Measurements from ENCODE around the gene TNFRSF1A. TPM values are rescaled to one million over a fixed set of nuclear protein-coding genes. Genes with fewer than 3 reads are reported as not detected.

The TNFRSF1A gene
- total and polyA plus RNA-seq, 12 donors = 29.4 to 100 (median 39.2) TPM

DNA sequence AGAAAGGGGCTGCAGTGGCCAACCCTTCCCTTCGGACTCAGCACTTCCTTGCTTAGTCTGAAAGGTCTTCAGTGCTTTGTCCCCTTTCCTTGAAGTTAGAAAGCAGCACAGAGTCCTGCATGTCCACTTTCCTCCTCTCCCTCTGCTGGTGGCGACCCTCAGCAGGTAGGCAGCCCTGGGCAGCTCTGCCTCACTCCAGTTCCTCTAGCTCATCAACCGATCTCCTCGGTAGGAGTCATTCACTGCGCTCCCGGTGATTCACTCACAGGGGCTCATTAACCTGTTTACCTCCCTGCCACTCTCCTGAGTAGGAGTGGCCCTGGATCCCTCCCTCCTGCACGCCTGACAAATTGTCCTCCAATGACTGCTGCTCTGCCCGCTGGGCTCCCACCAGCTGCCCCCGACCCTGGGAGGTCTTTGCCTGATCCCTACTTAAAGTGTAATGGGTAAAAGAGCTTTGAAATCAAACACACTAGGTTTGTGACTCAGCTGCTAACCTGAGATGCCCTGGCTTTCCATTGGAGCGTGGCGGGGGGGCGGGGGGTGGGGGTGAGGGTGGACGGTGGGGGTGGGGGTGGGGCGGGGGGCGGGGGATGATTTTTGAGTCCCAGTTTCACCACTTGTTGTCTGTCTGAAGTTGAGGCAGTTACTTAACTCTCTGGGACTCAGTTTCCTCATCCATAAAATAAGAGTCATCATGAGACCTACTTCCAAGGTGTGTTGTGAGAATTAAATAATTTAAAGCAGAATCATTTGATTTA lies 29.3 kb upstream of the TNFRSF1A start:
- H3K36me3 ChIP-seq = no peaks in the 10 kb centered on the region
- peaks cover 2 to 46% (median 12%) of the 10 kb centered on the region in 9 donors for H3K4me1 ChIP-seq
- H3K9me3 ChIP-seq = no peaks in the 10 kb centered on the region
- no peak for ATAC-seq
- TF ChIP-seq, protein P1, sequence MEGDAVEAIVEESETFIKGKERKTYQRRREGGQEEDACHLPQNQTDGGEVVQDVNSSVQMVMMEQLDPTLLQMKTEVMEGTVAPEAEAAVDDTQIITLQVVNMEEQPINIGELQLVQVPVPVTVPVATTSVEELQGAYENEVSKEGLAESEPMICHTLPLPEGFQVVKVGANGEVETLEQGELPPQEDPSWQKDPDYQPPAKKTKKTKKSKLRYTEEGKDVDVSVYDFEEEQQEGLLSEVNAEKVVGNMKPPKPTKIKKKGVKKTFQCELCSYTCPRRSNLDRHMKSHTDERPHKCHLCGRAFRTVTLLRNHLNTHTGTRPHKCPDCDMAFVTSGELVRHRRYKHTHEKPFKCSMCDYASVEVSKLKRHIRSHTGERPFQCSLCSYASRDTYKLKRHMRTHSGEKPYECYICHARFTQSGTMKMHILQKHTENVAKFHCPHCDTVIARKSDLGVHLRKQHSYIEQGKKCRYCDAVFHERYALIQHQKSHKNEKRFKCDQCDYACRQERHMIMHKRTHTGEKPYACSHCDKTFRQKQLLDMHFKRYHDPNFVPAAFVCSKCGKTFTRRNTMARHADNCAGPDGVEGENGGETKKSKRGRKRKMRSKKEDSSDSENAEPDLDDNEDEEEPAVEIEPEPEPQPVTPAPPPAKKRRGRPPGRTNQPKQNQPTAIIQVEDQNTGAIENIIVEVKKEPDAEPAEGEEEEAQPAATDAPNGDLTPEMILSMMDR (IDR thresholded peaks at IDR 0.05) = no peak
- no peaks in the 10 kb centered on the region for H3K27me3 ChIP-seq
- DNase-seq = no peak
- H3K27ac ChIP-seq = no peak overlapping the region
- intact Hi-C loops (cut with DNase I) = loop anchor here in 1 of 10 donors (10.0 kb wide), 1 partner anchor 46 kb away; no protein-coding TSS in a partner anchor
- WGBS, 2 donors = 63 to 67% methylated on average over 15 of the region's 15 CpGs
- no peak overlapping the region for H3K4me3 ChIP-seq

DNA sequence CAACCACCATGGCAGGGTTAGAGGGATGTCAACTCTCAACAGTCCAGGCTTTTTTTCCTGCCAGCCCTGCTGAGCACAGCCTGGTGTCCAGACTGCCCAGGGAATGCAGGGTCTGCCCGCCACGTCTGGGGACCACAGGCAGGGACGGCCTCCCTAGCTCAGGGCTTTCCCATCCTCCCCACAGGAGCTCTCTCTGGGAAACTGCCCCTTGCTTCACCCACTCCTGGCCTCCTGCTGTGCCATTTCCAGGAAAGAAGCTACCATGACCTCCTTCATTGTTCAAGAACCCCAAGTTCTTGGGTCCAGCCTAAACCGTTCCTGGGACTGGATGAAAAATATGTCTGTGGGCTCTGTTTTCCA lies 28.7 kb upstream of the TNFRSF1A start:
- Histone ChIP-seq H3K9me3 (no peaks in the 10 kb centered on the region), H3K36me3 (no peaks in the 10 kb centered on the region), H3K4me1 (peaks cover 0 to 42% (median 12%) of the 10 kb centered on the region in 9 donors), H3K27me3 (no peaks in the 10 kb centered on the region), H3K27ac (no peak overlapping the region), H3K4me3 (no peak overlapping the region)
- intact Hi-C loops (cut with DNase I) = loop anchor here in 1 of 10 donors (10.0 kb wide), 1 partner anchor 46 kb away; no protein-coding TSS in a partner anchor
- ATAC-seq (no peak), DNase-seq (no peak)
- 67 to 94% methylated on average over 4 of the region's 4 CpGs for WGBS, 2 donors
- TF ChIP-seq, protein P1 (IDR thresholded peaks at IDR 0.05) = no peak

DNA sequence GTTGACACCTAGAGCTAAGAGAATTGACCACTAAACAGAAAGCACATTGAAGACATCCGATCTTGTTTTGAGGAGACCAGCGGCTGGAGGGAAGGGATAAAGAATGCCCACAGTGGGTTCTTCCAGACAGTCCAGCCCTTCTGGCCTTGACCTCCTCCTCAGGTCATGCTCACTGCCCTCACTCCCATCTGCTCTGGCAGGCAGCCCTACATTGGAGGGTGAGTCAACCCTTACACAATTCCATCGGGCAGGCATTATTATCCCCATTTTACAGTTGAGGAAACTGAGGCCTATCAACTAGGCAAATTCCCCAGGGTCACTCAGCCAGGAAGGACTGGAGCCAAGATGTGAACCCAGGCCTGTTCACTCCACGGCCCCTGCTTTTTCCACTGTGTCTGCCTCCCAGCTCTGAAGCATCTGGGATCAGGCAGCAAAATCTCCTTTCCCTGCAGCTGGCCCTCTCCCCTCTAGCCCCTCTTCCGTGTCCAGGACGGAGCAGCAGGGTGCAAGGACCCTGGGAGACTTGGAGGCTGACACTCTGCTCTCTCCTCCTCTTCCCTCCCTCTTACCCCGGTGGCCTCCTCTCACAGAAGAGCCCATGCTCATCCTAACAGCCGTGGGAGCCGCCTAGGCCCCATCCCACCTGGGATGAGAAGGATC lies 28.2 kb upstream of the TNFRSF1A start:
- Histone ChIP-seq H3K9me3 (no peaks in the 10 kb centered on the region), H3K27me3 (no peaks in the 10 kb centered on the region), H3K27ac (no peak overlapping the region), H3K4me1 (peaks cover 0 to 42% (median 12%) of the 10 kb centered on the region in 9 donors), H3K36me3 (no peaks in the 10 kb centered on the region), H3K4me3 (no peak overlapping the region)
- 91 to 93% methylated on average over 9 of the region's 9 CpGs for WGBS, 2 donors
- no peak for DNase-seq
- TF ChIP-seq, protein P1 (IDR thresholded peaks at IDR 0.05) = no peak
- no peak for ATAC-seq
- intact Hi-C loops (cut with DNase I) = loop anchor here in 3 of 10 donors (5.0 to 10.0 kb wide), 3 partner anchors 38 to 45 kb away; no protein-coding TSS in a partner anchor

DNA sequence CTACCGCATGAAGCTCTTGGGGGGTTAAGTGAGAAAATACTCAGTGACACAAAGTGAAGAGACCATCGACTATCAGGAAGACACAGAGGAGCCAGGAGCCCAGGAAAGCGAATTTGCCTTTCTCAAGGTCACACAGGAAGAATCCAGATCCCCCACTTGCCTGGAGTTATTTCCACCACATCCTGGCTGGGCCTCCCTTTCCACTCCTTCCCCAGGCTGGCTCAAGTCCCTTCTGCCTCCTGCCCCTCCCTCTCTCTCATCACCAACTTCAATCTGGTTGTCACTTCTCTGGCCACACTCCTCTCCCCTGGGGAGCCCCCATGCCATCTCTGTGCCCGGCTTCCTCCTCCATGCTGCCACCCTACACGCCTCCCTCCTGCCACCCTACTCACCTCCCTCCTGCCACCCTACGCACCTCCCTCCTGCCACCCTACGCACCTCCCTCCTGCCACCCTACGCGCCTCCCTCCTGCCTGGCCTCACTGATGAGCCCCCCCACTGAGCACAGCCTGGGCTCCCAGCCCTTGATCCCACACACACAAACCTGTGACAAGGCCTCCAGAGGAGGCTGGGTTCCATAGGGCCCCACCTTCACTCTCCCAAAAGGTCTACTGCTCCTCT lies 27.1 kb upstream of the TNFRSF1A start:
- H3K27ac ChIP-seq = peak overlapping the region in 2 of 10 donors; percentile 3 to 77
- ATAC-seq = peak in 1 of 8 donors; percentile 36
- H3K36me3 ChIP-seq = no peaks in the 10 kb centered on the region
- intact Hi-C loops (cut with DNase I) = loop anchor here in 2 of 10 donors (5.0 kb wide), 2 partner anchors 37 to 42 kb away; no protein-coding TSS in a partner anchor
- WGBS, 2 donors = 85 to 86% methylated on average over 9 of the region's 9 CpGs
- peaks cover 0 to 48% (median 12%) of the 10 kb centered on the region in 9 donors for H3K4me1 ChIP-seq
- H3K4me3 ChIP-seq = no peak overlapping the region
- H3K9me3 ChIP-seq = no peaks in the 10 kb centered on the region
- DNase-seq = no peak
- TF ChIP-seq, protein P1 (IDR thresholded peaks at IDR 0.05) = no peak
- H3K27me3 ChIP-seq = no peaks in the 10 kb centered on the region

Data from heart right ventricle (tissue), 16 donors.